Activated CD4-positive, alpha-beta T cell treated with anti-CD3 and anti-CD28 coated beads for 1 hour (primary cell): ENCODE data around the gene LEPROT.

Experiments used
- DNase-seq: peaks from one replicate; pipeline ENCODE4 v3.0.0-alpha.2; 2020

The LEPROT gene

DNA sequence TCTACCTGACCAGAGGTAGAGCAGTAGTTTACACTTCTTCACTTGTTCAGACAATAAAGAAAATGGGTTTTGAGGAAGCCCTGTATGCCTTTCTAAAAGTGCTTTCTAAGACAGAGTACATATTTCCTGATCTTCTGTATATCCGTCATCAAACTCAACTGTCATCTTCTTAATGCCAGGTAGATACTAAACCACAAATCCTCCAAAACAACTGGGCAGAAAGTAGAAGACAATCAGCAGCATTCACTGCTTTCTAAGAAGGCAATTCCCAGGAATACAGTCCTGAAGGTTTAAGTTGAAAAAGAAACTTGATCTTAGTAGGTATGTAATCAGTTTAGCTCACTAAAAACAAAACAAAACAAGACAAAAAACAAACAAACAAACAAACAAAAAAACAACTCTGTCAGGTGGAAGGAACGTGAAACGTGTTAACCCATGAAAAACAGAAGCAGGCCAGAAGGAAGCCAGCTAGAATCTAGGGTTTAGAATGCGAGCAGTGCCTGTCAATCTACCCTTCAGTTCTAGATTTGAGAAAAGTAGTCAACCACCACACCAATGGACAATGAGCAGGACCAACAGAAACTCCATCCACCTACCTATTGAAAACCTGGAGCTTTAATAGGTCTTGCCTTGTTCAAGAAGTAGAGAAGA lies 59.2 kb downstream of the LEPROT start:
- no peak for DNase-seq

DNA sequence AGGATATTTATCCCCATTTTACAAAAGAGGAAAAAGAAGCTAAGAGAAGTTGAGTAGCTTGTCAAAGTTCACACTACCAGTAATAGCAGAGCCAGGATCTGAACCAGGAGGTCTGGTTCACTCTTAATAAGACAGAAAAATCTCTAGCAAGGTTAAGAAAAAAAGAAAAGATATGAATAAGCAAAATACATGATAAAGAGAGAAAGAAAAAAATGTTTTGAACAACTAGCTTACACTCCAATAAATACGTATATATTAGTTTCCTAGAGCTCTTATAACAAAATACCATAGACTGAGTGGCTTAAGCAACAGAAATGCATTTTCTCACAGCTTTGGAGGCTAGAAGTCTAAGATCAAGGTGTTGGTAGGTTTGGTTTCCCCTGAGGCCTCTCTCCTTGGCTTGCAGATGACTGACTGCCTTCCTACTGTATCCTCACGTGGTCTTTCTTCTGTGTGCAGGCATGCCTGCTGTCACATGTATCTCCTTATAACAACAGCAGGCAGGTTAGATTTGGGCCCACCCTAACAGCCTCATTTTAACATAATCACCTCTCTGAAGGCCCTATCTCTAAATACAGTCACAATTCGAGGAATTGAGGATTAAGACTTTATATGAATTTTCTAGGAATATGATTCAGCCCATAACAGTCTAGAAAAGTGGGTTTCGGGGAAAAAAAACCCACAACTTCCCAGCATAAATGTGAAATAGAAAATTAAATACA lies 60.4 kb downstream of the LEPROT start:
- DNase-seq: no peak

DNA sequence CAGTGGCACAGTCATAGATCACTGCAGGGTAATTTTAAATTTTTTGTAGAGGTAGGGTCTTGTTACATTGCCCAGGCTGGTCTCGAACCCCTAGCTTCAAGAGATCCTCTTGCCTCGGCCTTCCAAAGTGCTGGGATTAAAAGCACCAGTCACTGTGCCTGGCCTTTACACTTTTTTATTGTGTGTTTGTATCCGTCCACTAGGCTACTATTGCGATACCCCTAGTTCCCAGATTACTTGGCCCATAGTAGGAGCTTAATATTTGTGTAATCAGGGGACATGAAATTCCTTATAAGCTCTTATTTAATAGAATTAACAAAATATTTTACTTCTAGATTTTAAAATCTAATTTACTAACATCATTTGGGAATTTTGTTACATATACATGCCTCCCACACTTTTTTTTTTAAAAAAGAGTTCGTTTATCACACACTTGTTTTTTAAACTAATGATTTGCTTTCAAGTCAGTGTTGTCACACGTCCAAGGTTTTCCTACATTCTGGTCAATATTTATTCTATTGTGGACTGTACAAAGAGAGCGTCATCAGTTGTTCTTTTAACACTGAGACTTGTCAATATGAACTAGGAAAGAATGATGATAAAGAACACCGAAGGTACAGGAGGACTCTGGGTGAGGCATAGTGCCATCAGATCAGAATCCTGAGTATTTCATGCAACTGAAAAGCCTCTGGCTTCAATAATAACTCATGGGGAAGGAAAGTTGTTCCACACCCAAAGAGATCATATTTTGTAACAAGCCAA lies 63.7 kb downstream of the LEPROT start:
- no peak for DNase-seq
